Head of caudate nucleus (tissue), 42 donors: ENCODE measurements around the gene TTC3.
"Not testable (repeated sequence)": the region's sequence is repeated elsewhere in the genome, so short reads cannot be mapped to it uniquely, and the experiment has no call there.

ENCODE experiments used
- DNase-seq, 42 donors: peaks; one replicate each; pipeline versions ENCODE4 v3.0.0 to v3.0.0-alpha.2; 2020 to 2021; ENCODE audit warnings: mixed read lengths in 7 of 42
- intact Hi-C: fragments of 100-400 bp; cut with DNase I; formaldehyde crosslinking; loops from one replicate; pipeline ENCODE4 v1.15.0; 2022

Gene TTC3, protein sequence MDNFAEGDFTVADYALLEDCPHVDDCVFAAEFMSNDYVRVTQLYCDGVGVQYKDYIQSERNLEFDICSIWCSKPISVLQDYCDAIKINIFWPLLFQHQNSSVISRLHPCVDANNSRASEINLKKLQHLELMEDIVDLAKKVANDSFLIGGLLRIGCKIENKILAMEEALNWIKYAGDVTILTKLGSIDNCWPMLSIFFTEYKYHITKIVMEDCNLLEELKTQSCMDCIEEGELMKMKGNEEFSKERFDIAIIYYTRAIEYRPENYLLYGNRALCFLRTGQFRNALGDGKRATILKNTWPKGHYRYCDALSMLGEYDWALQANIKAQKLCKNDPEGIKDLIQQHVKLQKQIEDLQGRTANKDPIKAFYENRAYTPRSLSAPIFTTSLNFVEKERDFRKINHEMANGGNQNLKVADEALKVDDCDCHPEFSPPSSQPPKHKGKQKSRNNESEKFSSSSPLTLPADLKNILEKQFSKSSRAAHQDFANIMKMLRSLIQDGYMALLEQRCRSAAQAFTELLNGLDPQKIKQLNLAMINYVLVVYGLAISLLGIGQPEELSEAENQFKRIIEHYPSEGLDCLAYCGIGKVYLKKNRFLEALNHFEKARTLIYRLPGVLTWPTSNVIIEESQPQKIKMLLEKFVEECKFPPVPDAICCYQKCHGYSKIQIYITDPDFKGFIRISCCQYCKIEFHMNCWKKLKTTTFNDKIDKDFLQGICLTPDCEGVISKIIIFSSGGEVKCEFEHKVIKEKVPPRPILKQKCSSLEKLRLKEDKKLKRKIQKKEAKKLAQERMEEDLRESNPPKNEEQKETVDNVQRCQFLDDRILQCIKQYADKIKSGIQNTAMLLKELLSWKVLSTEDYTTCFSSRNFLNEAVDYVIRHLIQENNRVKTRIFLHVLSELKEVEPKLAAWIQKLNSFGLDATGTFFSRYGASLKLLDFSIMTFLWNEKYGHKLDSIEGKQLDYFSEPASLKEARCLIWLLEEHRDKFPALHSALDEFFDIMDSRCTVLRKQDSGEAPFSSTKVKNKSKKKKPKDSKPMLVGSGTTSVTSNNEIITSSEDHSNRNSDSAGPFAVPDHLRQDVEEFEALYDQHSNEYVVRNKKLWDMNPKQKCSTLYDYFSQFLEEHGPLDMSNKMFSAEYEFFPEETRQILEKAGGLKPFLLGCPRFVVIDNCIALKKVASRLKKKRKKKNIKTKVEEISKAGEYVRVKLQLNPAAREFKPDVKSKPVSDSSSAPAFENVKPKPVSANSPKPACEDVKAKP (N-terminal part only)

DNA sequence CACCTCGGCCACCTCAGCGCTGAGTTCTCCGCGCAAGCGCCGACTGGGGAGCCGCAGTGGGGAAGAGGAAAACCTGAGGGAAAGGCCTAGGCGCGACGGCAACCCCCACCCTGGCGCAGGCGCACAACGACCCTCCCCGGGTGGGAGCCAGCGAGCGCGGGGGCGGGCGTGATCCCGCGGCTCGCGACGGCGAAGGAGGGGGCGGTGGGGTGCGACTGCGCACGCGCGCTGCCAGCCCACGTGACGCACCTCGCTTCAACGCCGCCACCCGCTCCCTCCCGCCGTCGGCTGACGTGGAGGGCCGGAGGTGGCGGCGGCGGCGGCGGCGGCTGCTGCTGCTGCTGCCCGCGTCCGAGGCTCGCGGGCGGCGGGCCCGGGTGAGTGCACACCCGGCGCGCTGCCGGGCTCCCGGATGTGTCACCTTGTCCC lies at the start of gene TTC3, which contains the start of gene PIGP:
Gene TTC3 (plus strand): TSS at position 267 of the 429 bp plus-strand sequence. CDS start 14,004 bp downstream, outside the sequence.
Gene PIGP (minus strand): TSS at position 84 of the 429 bp plus-strand sequence. CDS start 556 bp downstream, outside the sequence.
- DNase-seq = peak; percentile 86 to 98 (median 96)
- intact Hi-C loops = loop anchor here (2.0 to 10.0 kb wide), 4 partner anchors 84 to 492 kb away; partner anchors contain the start of genes DYRK1A and VPS26C

DNA sequence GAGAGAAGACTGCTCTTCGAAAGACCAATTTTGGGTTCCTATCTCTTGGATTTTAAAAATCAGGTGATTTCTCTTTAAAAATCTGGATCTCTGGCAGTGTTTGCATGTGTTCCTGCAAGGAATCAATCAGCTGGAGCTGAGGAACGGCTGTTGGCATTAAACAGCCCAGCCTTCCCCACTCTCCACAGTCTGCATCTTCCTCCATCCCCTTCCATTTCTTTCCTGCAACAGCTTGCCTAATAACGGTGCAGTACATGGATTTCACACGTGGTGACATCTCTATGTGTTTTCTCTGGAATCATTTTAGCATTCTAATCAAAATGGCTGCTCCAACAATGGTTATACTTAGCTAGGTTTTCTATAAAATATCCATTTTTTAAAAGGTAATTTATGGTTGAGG lies 46.6 kb upstream of the TTC3 start:
- DNase-seq = peak in 11 of 42 donors; percentile 18 to 48 (median 25)
- intact Hi-C loops = no loop called here

DNA sequence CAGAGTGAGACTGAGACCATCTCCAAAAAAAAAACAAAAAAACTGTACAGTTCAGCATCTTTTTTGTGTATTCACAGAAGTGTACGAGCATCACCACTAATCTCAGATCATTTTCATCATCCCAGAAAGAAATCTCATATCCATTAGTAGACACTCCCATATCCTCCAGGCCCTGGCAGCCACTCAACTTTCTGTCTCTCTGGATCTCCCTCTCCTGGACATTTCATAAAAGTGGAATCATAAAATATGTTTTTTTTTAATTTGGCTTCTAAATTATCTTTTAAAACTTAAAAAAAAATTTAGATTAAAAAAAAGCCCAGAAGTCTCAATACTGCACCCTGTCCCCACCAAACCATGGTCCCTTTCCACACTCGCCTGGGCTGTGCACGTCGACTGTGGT lies 44.5 kb upstream of the TTC3 start:
- intact Hi-C loops = no loop called here
- DNase-seq = peak in 1 of 42 donors; percentile 36

DNA sequence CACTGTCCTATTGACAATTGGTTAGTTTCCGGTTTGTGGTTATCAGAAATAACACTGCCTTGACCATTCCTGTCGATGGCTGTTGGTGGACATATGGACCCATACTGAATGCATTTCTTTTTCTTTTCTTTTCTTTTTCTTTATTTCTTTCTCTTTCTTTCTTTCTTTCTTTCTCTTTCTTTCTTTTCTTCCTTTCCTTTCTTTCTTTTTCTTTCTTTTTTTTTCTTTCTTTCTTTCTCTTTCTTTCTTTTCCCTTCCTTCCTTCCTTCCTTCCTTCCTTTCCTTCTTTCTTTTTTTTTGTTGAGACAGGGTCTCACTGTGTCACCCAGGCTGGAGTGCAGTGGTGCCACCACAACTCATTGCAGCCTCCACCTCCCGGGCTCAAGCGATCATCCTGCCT lies 42.2 kb upstream of the TTC3 start:
- intact Hi-C loops = no loop called here
- DNase-seq = no peak

DNA sequence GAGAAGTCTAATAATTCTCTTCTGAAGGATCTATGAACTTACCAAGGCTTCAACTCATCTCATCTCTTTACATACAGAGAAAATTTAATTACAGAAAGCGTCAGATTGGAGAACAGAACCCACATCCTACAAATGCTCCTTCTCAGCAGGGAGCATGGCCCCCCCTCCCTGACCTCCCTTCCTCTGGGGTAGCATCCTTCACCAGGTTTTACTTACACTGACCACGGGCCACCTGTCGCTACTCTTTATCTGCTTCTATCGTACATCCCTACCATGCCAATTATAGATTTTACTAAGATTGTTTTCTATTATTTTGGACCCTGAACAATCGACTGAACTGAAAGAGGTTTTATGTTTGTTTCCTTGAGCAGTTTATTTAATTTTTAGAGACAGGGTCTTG lies 40.8 kb upstream of the TTC3 start:
- intact Hi-C loops = no loop called here

DNA sequence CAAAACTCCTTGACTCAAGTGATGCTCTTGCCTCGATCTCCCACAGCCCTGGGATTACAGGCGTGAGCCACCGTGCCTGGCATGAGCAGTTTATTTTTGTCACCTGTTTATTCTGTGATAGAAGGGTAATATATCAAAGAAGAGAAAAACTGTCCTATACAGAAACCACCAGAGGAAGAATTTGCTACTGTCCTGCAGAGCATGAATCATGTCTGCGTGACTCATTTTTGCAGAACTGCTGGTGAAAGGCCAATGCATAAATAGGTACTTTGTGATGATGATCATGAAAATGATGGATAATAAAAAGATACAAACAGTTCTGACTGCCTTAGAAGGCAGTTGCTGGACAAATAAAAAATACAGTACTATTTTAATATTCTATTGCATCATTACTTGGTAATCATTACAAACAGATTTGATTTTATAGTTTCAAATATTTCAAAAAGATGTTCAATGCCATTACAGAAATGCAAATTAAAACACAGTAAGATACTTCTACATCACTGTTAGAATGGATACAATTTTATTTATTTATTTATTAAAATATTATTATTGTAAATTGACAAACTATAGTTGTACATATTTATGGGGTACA lies 40.1 kb upstream of the TTC3 start:
- DNase-seq = peak in 1 of 42 donors; percentile 36
- intact Hi-C loops = no loop called here

More for the DNA sequence above, 40.8 kb upstream of the TTC3 start:
- peak in 1 of 42 donors; percentile 16 for DNase-seq

DNA sequence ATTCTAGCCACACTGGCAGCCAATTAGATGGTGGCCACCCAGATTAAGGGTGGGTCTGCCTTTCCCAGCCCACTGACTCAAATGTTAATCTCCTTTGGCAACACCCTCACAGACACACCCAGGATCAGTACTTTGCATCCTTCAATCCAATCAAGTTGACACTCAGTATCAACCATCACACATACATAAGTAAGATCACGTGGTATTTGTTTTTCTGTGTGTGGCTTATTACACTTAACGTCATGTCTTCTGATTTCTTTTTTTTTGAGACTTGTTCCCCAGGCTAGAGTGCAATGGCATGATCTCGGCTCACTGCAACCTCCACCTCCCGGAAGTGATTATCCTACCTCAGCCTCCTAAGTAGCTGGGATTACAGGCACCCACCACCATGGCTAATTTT lies 38.7 kb upstream of the TTC3 start:
- DNase-seq, intact Hi-C loops: not testable (repeated sequence)

DNA sequence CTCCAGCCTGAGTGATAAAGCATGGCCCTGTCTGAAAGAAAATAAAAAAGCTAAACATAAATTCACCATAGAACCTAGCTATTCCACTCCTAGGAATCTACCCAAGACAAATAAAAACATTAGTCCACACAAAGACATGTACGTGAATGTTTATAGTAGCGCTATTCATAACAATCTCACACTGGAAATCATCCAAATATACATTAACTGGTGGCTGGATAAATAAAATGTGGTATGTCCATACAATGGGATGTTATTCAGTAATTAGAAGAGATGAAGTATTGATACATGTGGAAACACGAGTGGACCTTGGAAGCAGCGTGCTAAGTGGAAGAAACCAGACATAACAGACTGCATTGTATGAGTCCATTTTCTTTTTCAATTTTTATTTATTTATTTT lies 36.9 kb upstream of the TTC3 start:
- DNase-seq = peak in 1 of 42 donors; percentile 13
- intact Hi-C loops = no loop called here

DNA sequence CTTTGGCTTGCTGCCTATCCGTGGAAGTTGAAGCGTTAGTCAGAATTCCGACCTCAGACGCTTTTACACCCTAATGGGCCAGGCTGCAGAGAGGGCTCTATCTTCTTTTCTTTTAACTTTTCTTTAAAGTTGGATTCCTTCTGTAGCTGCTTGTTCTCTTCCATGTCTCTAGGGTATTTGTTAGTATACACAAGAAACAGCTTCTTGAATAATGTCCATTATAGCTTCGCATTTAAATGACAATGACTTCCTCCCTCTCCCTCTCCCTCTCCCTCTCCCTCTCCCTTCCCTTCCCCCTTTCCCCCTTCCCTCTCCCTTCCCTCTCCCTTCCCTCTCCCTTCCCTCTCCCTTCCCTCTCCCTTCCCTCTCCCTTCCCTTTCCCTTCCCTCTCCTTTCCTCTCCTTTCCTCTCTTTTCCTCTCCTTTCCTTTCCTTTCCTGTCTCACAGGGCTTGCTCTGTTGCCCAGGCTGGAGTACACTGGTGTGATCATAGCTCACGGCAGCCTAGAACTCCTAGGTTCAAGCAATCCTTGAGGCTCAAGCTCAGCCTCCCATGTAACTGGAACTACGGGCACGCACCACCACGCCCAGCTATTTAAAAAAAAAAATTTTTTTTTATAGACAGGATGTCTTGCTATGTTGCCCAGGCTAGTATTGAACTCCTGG lies 33.5 kb upstream of the TTC3 start:
- intact Hi-C loops = no loop called here
- no peak for DNase-seq

DNA sequence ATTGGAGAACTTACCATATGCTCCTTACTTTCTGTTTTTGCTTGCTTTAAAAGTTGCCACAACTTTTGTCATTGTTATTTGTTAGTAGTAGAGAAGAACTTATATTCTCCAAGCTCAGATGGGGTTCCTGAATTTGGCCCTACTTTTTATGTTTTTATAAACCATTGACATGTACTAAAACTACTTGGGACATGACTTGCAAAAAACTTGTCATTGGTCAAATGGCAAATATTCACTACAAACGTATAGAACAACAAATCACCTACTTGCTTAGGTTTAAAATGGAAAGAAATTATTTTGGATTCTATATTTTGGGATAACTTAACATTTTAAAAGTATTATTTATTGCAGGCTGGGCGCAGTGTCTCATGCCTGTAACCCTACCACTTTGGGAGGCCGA lies 32.8 kb upstream of the TTC3 start:
- intact Hi-C loops = no loop called here
- no peak for DNase-seq

DNA sequence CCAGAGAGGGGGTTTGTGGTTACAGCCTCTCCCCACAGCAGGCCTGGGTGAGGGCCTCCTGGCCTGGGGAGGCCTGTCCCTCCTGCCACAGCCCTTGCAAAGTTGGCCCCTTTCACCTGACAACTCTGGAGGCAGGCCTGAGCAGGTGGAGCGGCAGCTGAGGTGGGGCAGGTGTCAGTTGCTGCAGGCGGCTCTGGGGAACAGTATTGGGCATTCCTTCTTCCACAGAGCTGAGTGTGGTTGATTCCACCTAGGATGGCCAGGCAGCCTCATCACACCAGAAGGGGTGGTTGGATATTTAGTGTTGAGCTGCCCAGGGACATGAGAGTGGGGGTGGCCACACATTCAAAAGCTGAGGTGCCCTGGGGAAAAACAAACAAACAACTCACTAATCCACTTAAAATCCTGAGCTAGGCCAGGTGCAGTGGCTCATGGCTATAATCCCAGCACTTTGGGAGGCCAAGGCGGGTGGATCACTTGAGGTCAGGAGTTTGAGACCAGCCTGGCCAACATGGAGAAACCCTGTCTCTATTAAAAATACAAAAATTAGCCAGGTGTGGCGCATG lies 31.3 kb upstream of the TTC3 start:
- no peak for DNase-seq
- intact Hi-C loops = no loop called here

DNA sequence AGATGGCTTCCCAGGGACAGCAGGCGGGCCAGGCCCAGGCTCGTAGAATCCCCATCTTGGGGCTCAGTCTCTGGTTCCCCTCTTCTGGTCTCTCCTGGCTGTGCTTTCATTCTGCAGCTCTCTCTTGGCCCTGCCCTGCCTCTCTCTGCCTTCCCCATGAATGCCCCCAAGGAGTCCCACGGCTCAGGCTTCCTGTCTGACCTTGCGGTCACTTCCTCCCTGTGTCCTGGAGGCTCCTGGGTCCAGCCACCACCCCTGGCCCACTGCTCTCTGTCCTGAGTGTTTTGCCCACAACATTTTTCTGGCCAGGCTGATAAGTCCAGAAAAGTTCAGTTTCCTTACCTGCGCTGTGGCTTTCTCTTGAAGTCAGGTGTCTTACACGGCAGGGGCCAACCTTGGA lies 29.2 kb upstream of the TTC3 start:
- DNase-seq = no peak
- intact Hi-C loops = no loop called here

DNA sequence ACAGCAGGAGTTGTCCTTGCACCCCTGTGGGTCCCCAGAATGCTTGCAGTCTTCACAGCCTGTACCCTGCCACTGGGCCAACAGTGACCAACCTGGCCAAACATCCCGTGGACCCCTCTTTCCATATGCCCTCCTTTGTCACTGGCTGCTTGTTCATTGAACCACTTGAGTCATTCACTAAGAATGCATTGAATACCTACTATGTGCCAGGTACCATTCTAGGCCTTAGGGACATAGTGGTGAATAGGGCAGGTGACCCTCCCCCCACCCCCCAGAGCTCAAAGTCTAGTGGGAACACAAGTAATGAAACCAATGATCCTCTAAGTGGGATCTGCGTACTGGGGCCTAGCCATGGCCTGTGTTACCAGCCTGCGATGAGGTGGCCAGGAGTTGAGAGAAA lies 28.4 kb upstream of the TTC3 start:
- DNase-seq = no peak
- intact Hi-C loops = no loop called here

DNA sequence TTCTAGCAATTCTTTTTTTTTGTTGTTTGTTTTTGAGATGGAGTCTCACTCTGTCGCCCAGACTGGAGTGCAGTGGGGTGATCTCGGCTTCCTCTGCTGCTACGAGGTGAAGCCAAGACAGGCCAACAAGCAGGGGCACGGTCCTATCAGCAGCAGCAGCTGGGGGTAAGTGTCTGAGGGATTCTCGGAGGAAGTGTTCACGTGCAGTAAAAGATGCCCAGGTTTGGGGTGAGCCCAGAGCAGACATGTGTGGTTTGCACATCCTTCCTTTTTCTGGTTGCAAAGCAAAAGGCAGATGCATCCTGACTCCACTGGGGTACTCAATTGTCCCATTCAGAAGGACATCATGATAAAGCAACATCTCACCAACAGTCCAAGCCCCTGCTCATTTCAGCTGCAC lies 27.9 kb upstream of the TTC3 start:
- intact Hi-C loops = no loop called here
- no peak for DNase-seq

DNA sequence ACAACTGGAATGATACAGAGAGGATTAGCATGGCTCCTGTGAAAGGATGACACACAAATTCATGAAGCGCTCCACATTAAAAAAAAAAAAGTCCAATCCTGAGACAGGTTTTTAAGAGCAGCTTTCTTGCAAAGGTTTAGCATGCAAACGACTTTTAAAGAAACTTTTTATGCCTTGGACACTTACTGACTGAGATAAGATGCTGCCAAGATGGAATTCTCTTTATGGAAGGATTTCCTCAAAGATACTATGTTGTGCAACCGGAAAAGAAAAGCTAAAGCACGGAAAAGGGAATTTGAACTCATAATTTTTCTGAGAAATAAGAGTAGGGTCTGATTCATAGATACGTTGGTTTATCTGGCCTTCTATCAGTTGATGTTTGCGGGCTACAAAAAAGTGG lies 27.5 kb upstream of the TTC3 start:
- no peak for DNase-seq
- intact Hi-C loops = no loop called here

DNA sequence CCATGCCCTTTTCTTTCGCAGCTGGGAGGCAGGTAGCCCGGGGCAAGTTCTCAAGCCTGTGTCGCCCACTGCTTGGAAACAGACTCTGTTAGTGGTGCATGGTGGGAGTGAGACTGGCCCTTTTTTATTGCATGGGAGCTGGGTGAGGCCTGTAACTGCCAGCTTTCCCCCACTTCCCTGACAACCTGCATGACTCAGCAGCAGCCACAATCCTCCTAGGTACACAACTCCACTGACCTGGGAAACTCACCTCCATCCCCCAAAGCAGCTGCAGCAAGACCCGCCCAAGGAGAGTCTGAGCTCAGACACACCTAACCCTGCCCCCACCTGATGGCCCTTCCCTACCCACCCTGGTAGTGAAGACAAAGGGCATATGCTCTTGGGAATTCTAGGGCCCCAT lies 26.0 kb upstream of the TTC3 start:
- intact Hi-C loops = no loop called here
- no peak for DNase-seq

DNA sequence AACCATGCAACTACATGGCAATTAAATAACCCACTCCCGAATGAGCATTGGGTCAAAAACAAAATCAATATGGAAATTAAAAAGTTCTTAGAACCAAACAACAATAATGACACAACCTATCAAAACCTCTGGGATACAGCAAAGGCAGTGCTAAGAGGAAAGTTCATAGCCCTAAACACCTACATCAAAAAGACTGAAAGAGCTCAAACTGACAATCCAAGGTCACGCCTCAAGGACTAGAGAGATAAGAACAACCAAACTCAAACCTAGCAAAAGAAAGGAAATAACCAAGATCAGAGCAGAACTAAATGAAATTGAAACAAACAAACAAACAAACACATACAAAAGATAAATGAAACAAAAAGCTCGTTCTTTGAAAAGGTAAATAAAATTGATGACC lies 23.3 kb upstream of the TTC3 start:
- DNase-seq, intact Hi-C loops: not testable (repeated sequence)
